ENCODE measurements around the gene GZF1. TPM values are rescaled to one million over a fixed set of nuclear protein-coding genes. Genes with fewer than 3 reads are reported as not detected.

Gene GZF1
- polyA plus RNA-seq, 1 of the 3 experiments (the other 2 are of a cell fraction) = 20.6 TPM

DNA sequence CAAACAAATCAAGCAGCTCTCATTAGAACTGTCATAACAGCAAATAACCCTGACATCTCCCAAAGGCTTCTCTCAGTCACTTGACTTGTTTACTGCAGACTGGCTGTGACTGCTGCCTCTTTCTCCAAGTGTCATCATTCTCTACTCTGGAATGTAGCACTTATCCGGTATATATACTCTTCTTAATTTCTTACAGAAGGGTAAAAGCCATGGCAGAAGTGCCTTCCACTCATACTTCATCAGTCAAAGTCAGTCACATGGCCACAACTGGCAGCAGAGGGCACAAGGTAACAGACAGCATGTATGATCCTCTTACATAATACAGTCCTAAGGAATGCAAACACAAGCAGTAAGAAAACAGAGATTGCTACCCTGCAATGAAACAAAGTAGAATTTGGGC, 50.0 kb downstream of the GZF1 start:
- Histone ChIP-seq H3K79me2 (ENCODE audit: insufficient read depth) (peaks cover 98% of the 10 kb centered on the region), H3K36me3 (replicated peaks in 1 of 2; ENCODE audit: control insufficient read depth in 1 of 2, insufficient read depth in 2 of 2, low read length in 1 of 2) (no peaks in the 10 kb centered on the region), H3K9me2 (no peaks in the 10 kb centered on the region), H3K9me3 (no peaks in the 10 kb centered on the region), H4K20me1 (ENCODE audit: insufficient read depth) (peaks cover 33% of the 10 kb centered on the region), H3K27ac (ENCODE audit: low read depth in 2 of 2, low read length in 1 of 2) (no peak overlapping the region), H3K4me2 (no peak overlapping the region), H2AFZ (ENCODE audit: low read depth) (no peak overlapping the region), H3F3A (replicated peaks; ENCODE audit: insufficient read depth) (no peaks in the 10 kb centered on the region), H3K27me3 (ENCODE audit: insufficient read depth) (no peaks in the 10 kb centered on the region), H3K4me3 (ENCODE audit: low read depth in 2 of 2, low read length in 1 of 2) (no peak overlapping the region), H3K9ac (no peak overlapping the region), H3K4me1 (ENCODE audit: control insufficient read depth in 1 of 2, insufficient read depth in 2 of 2, low read depth in 1 of 2, low read length in 1 of 2) (no peaks in the 10 kb centered on the region; a peak in 2 of 4 replicates)
- POLR2A ChIA-PET = no interaction called here
- CTCF ChIA-PET = no interaction called here
- WGBS (ENCODE audit: low lambda C conversion rate) = 87% methylated on average over 1 of the region's 1 CpG
- no peak for TF ChIP-seq POLR2AphosphoS5 (IDR thresholded peaks at IDR 0.05; ENCODE audit: low read depth, low read length)
- TF ChIP-seq RXRA (IDR thresholded peaks at IDR 0.05; ENCODE audit: borderline replicate concordance, low read depth) = no peak
- TF ChIP-seq FOSL2 (IDR thresholded peaks at IDR 0.05; ENCODE audit: borderline replicate concordance, low read depth) = no peak
- DNase-seq = no peak

DNA sequence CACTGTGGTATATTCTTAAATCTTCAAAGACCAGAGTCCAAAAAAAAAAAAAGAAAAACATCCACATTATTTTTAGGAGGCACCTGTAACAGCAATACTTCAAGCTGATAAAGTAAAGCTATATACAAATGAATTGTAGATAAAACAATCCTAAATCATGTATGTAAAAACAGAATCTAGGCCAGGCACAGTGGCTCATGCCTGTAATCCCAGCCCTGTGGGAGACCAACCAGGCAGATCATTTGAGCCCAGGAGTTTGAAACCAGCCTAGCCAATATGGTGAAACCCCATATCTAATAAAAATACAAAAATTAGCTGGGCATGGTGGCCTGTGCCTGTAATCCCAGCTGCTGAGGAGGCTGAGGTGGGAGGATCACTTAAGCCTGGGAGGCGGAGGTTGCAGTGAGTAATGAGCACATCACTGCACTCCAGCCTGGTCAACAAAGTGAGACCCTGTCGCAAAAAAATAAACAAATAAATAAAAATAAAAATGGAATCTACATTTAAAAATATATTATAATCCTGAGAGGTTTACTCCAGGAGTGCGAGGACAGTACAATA, 52.0 kb downstream of the GZF1 start:
- H3K9me2 ChIP-seq = no peaks in the 10 kb centered on the region
- H4K20me1 ChIP-seq (ENCODE audit: insufficient read depth) = peaks cover 20% of the 10 kb centered on the region
- H3K4me3 ChIP-seq (ENCODE audit: low read depth in 2 of 2, low read length in 1 of 2) = no peak overlapping the region
- H3K36me3 ChIP-seq (replicated peaks in 1 of 2; ENCODE audit: control insufficient read depth in 1 of 2, insufficient read depth in 2 of 2, low read length in 1 of 2) = peaks cover 0 to 4% of the 10 kb centered on the region in 2 experiments
- H2AFZ ChIP-seq (ENCODE audit: low read depth) = no peak overlapping the region
- no peak overlapping the region for H3K4me2 ChIP-seq
- no peaks in the 10 kb centered on the region for H3K27me3 ChIP-seq (ENCODE audit: insufficient read depth)
- no peak overlapping the region for H3K9ac ChIP-seq
- no peaks in the 10 kb centered on the region; a peak in 2 of 4 replicates for H3K4me1 ChIP-seq (ENCODE audit: control insufficient read depth in 1 of 2, insufficient read depth in 2 of 2, low read depth in 1 of 2, low read length in 1 of 2)
- DNase-seq = no peak
- TF ChIP-seq RFX5 (IDR thresholded peaks at IDR 0.05; ENCODE audit: low read length) (no peak), EZH2phosphoT487 (IDR thresholded peaks at IDR 0.05; ENCODE audit: borderline replicate concordance, low read depth) (no peak), MXI1 (IDR thresholded peaks at IDR 0.05; ENCODE audit: low read depth, low read length) (no peak), SMC3 (IDR thresholded peaks at IDR 0.05; ENCODE audit: low read depth, low read length) (no peak)
- TF ChIP-seq, protein P1, sequence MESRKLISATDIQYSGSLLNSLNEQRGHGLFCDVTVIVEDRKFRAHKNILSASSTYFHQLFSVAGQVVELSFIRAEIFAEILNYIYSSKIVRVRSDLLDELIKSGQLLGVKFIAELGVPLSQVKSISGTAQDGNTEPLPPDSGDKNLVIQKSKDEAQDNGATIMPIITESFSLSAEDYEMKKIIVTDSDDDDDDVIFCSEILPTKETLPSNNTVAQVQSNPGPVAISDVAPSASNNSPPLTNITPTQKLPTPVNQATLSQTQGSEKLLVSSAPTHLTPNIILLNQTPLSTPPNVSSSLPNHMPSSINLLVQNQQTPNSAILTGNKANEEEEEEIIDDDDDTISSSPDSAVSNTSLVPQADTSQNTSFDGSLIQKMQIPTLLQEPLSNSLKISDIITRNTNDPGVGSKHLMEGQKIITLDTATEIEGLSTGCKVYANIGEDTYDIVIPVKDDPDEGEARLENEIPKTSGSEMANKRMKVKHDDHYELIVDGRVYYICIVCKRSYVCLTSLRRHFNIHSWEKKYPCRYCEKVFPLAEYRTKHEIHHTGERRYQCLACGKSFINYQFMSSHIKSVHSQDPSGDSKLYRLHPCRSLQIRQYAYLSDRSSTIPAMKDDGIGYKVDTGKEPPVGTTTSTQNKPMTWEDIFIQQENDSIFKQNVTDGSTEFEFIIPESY (IDR thresholded peaks at IDR 0.05; ENCODE audit: borderline replicate concordance, low read depth) = no peak
- TF ChIP-seq, protein P2, sequence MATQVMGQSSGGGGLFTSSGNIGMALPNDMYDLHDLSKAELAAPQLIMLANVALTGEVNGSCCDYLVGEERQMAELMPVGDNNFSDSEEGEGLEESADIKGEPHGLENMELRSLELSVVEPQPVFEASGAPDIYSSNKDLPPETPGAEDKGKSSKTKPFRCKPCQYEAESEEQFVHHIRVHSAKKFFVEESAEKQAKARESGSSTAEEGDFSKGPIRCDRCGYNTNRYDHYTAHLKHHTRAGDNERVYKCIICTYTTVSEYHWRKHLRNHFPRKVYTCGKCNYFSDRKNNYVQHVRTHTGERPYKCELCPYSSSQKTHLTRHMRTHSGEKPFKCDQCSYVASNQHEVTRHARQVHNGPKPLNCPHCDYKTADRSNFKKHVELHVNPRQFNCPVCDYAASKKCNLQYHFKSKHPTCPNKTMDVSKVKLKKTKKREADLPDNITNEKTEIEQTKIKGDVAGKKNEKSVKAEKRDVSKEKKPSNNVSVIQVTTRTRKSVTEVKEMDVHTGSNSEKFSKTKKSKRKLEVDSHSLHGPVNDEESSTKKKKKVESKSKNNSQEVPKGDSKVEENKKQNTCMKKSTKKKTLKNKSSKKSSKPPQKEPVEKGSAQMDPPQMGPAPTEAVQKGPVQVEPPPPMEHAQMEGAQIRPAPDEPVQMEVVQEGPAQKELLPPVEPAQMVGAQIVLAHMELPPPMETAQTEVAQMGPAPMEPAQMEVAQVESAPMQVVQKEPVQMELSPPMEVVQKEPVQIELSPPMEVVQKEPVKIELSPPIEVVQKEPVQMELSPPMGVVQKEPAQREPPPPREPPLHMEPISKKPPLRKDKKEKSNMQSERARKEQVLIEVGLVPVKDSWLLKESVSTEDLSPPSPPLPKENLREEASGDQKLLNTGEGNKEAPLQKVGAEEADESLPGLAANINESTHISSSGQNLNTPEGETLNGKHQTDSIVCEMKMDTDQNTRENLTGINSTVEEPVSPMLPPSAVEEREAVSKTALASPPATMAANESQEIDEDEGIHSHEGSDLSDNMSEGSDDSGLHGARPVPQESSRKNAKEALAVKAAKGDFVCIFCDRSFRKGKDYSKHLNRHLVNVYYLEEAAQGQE (IDR thresholded peaks at IDR 0.05; ENCODE audit: low read depth, low read length) = no peak
- 94% methylated on average over 3 of the region's 3 CpGs for WGBS (ENCODE audit: low lambda C conversion rate)
- POLR2A ChIA-PET = no interaction called here
- no peaks in the 10 kb centered on the region for H3F3A ChIP-seq (replicated peaks; ENCODE audit: insufficient read depth)
- no peaks in the 10 kb centered on the region for H3K9me3 ChIP-seq
- H3K27ac ChIP-seq (ENCODE audit: low read depth in 2 of 2, low read length in 1 of 2) = no peak overlapping the region
- CTCF ChIA-PET = no interaction called here
- H3K79me2 ChIP-seq (ENCODE audit: insufficient read depth) = peaks cover 98% of the 10 kb centered on the region

Data from SK-N-SH (cell line).